GM12878 (cell line): Measurements from ENCODE around the gene UFD1. TPM values are rescaled to one million over a fixed set of nuclear protein-coding genes. Genes with fewer than 3 reads are reported as not detected.

Experiments used
- ATAC-seq: fragments of 200-7000 bp; cut with Tn5 transposase; 3 replicates; pipeline ENCODE4 v1.9.1; 2020; ENCODE audit warnings: mild to moderate bottlenecking, moderate library complexity
- Bru-seq: library from RNA; stranded (reverse); fragments of 400-500 nt; gene quantifications from one replicate; lab custom pipeline; 2021; lab: Mats Ljungman, UMichigan
- BruChase-seq, 2 experiments: library from RNA; stranded (reverse); fragments of 400-500 nt; gene quantifications; one replicate each; lab custom pipeline; 2021; lab: Mats Ljungman, UMichigan
- BruUV-seq: library from RNA; stranded (reverse); fragments of 400-500 nt; replicated peaks from 2 replicates; lab custom pipeline; 2021; lab: Mats Ljungman, UMichigan
- CTCF ChIA-PET: fragments of 300-600 bp; sonication (Branson Sonifier 250); formaldehyde crosslinking; extraction: SDS; loops from one replicate; lab custom pipeline; 2021; ENCODE audit warnings: inconsistent platforms; lab: Yijun Ruan, JAX
- POLR2A ChIA-PET: fragments of 350-600 bp; formaldehyde crosslinking; extraction: SDS; loops from one replicate; lab custom pipeline; 2021; ENCODE audit warnings: inconsistent platforms; lab: Charles Lee
- RAD21 ChIA-PET: fragments of 300-600 bp; sonication (Branson Sonifier 250); formaldehyde crosslinking; loops from one replicate; lab custom pipeline; 2023; ENCODE audit warnings: antibody characterized with exemption; ENCODE audit not compliant: unreplicated experiment; lab: Charles Lee
- SMC1A ChIA-PET: fragments of 300-600 bp; sonication (Branson Sonifier 250); formaldehyde crosslinking; loops from one replicate; lab custom pipeline; 2023; ENCODE audit not compliant: unreplicated experiment, uncharacterized antibody; lab: Charles Lee
- DNase-seq: peaks from one replicate; pipeline ENCODE4 v3.0.0-alpha.2; 2011; ENCODE audit warnings: low read depth, low spot score
- FAIRE-seq: peaks from 3 replicates; lab custom pipeline; 2011; peaks lifted over from hg19 to GRCh38; lab: Jason Lieb, UNC
- H2AFZ ChIP-seq: 2 replicates; pipeline ENCODE4 v1.6.0; 2011; ENCODE audit warnings: low read depth, low read length, control low read depth; ENCODE audit not compliant: control insufficient read depth
- H3K27ac ChIP-seq: 2 replicates; pipeline ENCODE4 v1.5.1; 2011; ENCODE audit warnings: control low read depth; ENCODE audit not compliant: control insufficient read depth, insufficient read depth
- H3K27me3 ChIP-seq, 2 experiments: replicated peaks in 1 of 2; 2 replicates each; pipeline versions ENCODE4 v1.6.0 to v1.6.1; 2011; ENCODE audit warnings: low read length in 1 of 2; ENCODE audit not compliant: control insufficient read depth in 2 of 2, insufficient read depth in 2 of 2
- H3K36me3 ChIP-seq, 2 experiments: 2 replicates each; pipeline ENCODE4 v1.5.1; 2011; ENCODE audit warnings: low read length in 1 of 2; ENCODE audit not compliant: control insufficient read depth in 2 of 2, insufficient read depth in 2 of 2
- H3K4me1 ChIP-seq: 2 replicates; pipeline ENCODE4 v1.6.1; 2011; ENCODE audit warnings: mild to moderate bottlenecking, low read length, moderate library complexity, mixed read lengths; ENCODE audit not compliant: control insufficient read depth, insufficient read depth
- H3K4me2 ChIP-seq: 2 replicates; pipeline ENCODE4 v1.6.0; 2011; ENCODE audit warnings: control low read depth; ENCODE audit not compliant: control insufficient read depth, insufficient read depth
- H3K4me3 ChIP-seq: fragments of 200-600 bp; sonication (generic); 2 replicates; pipeline ENCODE4 v1.5.1; 2016
- H3K79me2 ChIP-seq: 2 replicates; pipeline ENCODE4 v1.6.0; 2011; ENCODE audit warnings: low read length; ENCODE audit not compliant: control insufficient read depth, insufficient read depth
- H3K9ac ChIP-seq: 2 replicates; pipeline ENCODE4 v1.8.0; 2011; ENCODE audit warnings: low read length, control low read depth, mixed read lengths; ENCODE audit not compliant: control insufficient read depth, insufficient read depth
- H3K9me3 ChIP-seq: replicated peaks from 3 replicates; pipeline ENCODE4 v1.5.1; 2011; ENCODE audit warnings: mild to moderate bottlenecking, low read length; ENCODE audit not compliant: control insufficient read depth, insufficient read depth
- H4K20me1 ChIP-seq: 2 replicates; pipeline ENCODE4 v1.6.0; 2011; ENCODE audit not compliant: control insufficient read depth, insufficient read depth
- CREB1 ChIP-seq: IDR thresholded peaks from 2 replicates; pipeline ENCODE4 v1.6.1; 2012; ENCODE audit warnings: low read depth, mild to moderate bottlenecking, inconsistent platforms
- DPF2 ChIP-seq: fragments of 450-650 bp; IDR thresholded peaks from 2 replicates; pipeline ENCODE4 v1.6.1; 2017; ENCODE audit warnings: mild to moderate bottlenecking
- GATAD2B ChIP-seq: fragments of 450-650 bp; conservative IDR thresholded peaks from 2 replicates; pipeline ENCODE4 v1.6.1; 2017; ENCODE audit warnings: low read depth, mild to moderate bottlenecking, moderate library complexity
- JUNB ChIP-seq: IDR thresholded peaks from 2 replicates; pipeline ENCODE4 v1.6.1; 2016; ENCODE audit warnings: antibody characterized with exemption, mild to moderate bottlenecking
- NBN ChIP-seq: fragments of 450-650 bp; IDR thresholded peaks from 2 replicates; pipeline ENCODE4 v1.6.1; 2016
- POLR2AphosphoS5 ChIP-seq: IDR thresholded peaks from 2 replicates; pipeline ENCODE4 v1.6.1; 2011; ENCODE audit warnings: mild to moderate bottlenecking, low read length, inconsistent platforms
- RB1 ChIP-seq: fragments of 450-650 bp; formaldehyde crosslinking; IDR thresholded peaks from 2 replicates; pipeline ENCODE4 v1.6.1; 2017; ENCODE audit warnings: mild to moderate bottlenecking, borderline replicate concordance
- SMAD1 ChIP-seq: fragments of 450-650 bp; IDR thresholded peaks from 2 replicates; pipeline ENCODE4 v1.6.1; 2018; ENCODE audit warnings: mild to moderate bottlenecking, low read depth; ENCODE audit not compliant: partially characterized antibody
- TARDBP ChIP-seq: IDR thresholded peaks from 2 replicates; pipeline ENCODE4 v1.6.1; 2016; ENCODE audit warnings: borderline replicate concordance
- TBL1XR1 ChIP-seq: IDR thresholded peaks from 2 replicates; pipeline ENCODE4 v1.6.1; 2012; ENCODE audit warnings: low read depth, low read length, improper control_type of control experiment
- ZNF24 ChIP-seq: fragments of 450-650 bp; IDR thresholded peaks from 2 replicates; pipeline ENCODE4 v1.6.1; 2017; ENCODE audit warnings: antibody characterized with exemption, mild to moderate bottlenecking
- ZNF384 ChIP-seq: IDR thresholded peaks from 2 replicates; pipeline ENCODE4 v1.6.1; 2012; ENCODE audit warnings: low read depth, mild to moderate bottlenecking, low read length, improper control_type of control experiment, borderline replicate concordance
- WGBS: methylation state at CpG from one replicate; pipeline ENCODE4 v1.1.6; 2016; ENCODE audit warnings: low lambda C conversion rate; ENCODE audit not compliant: insufficient replicate concordance, insufficient coverage; ENCODE audit errors: missing lambda C conversion rate; 5-methylcytosine and 5-hydroxymethylcytosine counted together
- in situ Hi-C: fragments of 300-500 bp; cut with MboI; formaldehyde crosslinking; loops from 9 replicates; pipeline ENCODE4 v1.14.3; 2018; ENCODE audit warnings: mixed read lengths
- intact Hi-C: fragments of 100-400 bp; cut with micrococcal nuclease; formaldehyde crosslinking; loops from one replicate; pipeline ENCODE4 v1.14.2; 2022; ENCODE audit not compliant: unreplicated experiment
- long read RNA-seq, 2 experiments: library from polyadenylated mRNA; unstranded; transcript quantifications; one replicate each; pipeline ENCODE4 v2.0.0, GENCODE V29; 2019 to 2020
- polyA minus RNA-seq, 3 experiments: library from RNA; depleted of rRNA, polyadenylated mRNA; stranded (reverse); fragments of >200 nt; gene quantifications; 2 replicates each; pipeline ENCODE4 v1.2.3, GENCODE V29; 2011
- polyA plus RNA-seq, 11 experiments: library from polyadenylated mRNA; depleted of rRNA in 4 of 11; unstranded in 6 of 11; stranded (reverse) in 5 of 11; fragments of >200 nt; fragmentation: Nextera tagmentation in 4 of 11; fragmentation: Illumina TruSeq in 1 of 11; extraction: Ambion mirVana in 4 of 11; extraction: Trizol in 1 of 11; gene quantifications; 1 replicate in 1 of 11; 2 replicates in 10 of 11; pipeline versions ENCODE4 v1.2.1 to v1.2.3, GENCODE V29; 2011 to 2016; ENCODE audit warnings: inconsistent platforms in 2 of 11, missing spikeins in 2 of 11, low read depth in 1 of 11
- total RNA-seq, 4 experiments: library from RNA; depleted of rRNA in 3 of 4; stranded (reverse); fragments of >200 nt in 3 of 4; fragmentation: Illumina TruSeq in 1 of 4; extraction: Trizol in 1 of 4; gene quantifications; 2 replicates each; pipeline versions ENCODE4 v1.2.1 to v1.2.3, GENCODE V29; 2013 to 2021
- TF ChIP-seq, protein P1 (sequence below): fragments of 450-650 bp; IDR thresholded peaks from 2 replicates; pipeline ENCODE4 v1.6.1; 2017; ENCODE audit warnings: low read depth, mild to moderate bottlenecking, moderate library complexity
- TF ChIP-seq, protein P2 (sequence below): IDR thresholded peaks from 2 replicates; pipeline ENCODE4 v1.6.1; 2012; ENCODE audit warnings: low read depth, low read length, improper control_type of control experiment

UFD1 gene, protein sequence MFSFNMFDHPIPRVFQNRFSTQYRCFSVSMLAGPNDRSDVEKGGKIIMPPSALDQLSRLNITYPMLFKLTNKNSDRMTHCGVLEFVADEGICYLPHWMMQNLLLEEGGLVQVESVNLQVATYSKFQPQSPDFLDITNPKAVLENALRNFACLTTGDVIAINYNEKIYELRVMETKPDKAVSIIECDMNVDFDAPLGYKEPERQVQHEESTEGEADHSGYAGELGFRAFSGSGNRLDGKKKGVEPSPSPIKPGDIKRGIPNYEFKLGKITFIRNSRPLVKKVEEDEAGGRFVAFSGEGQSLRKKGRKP
- 37.0 and 38.0 TPM in 2 replicates for total RNA-seq (2013; cell fraction: nucleolus; rRNA removed)
- total RNA-seq (2014; rRNA removed), result 73.3 and 74.6 TPM in 2 replicates
- 73.7 and 79.0 TPM in 2 replicates for total RNA-seq (2014; rRNA removed; fragmentation: Illumina TruSeq; extraction: Trizol)
- total RNA-seq (2021), result 67.2 and 67.5 TPM in 2 replicates
- polyA plus RNA-seq (2011; ENCODE audit: low read depth), result 43.2 TPM
- 75.4 and 98.7 TPM in 2 replicates for polyA plus RNA-seq (2011; rRNA removed)
- polyA plus RNA-seq (2011; cell fraction: cytosol; rRNA removed), result 140 and 141 TPM in 2 replicates
- polyA plus RNA-seq (2011; cell fraction: nucleus; rRNA removed), result 90.6 and 105 TPM in 2 replicates
- 63.7 and 80.1 TPM in 2 replicates for polyA plus RNA-seq (2012)
- 140 and 145 TPM in 2 replicates for polyA plus RNA-seq (2014; fragmentation: Illumina TruSeq; extraction: Trizol)
- polyA plus RNA-seq (2014; fragmentation: Nextera tagmentation; extraction: Ambion mirVana), result 100 to 1,000 TPM; 128 to 143 TPM
- 97.3 and 106 TPM in 2 replicates for polyA plus RNA-seq (2014; rRNA removed)
- polyA plus RNA-seq (2016; fragmentation: Nextera tagmentation; extraction: Ambion mirVana), result 100 to 1,000 TPM; 140 to 143 TPM
- 101 and 104 TPM in 2 replicates for polyA minus RNA-seq (2011; rRNA and poly(A)+ RNA removed)
- 28.6 and 31.5 TPM in 2 replicates for polyA minus RNA-seq (2011; cell fraction: cytosol; rRNA and poly(A)+ RNA removed)
- 22.7 and 42.6 TPM in 2 replicates for polyA minus RNA-seq (2011; cell fraction: nucleus; rRNA and poly(A)+ RNA removed)
- Bru-seq, nascent RNA, result percentile 75 among the genes with signal in this experiment
- BruChase-seq, experiment 1, labeled RNA remaining after a 6-hour chase, result percentile 82 among the genes with signal in this experiment
- BruChase-seq, experiment 2, labeled RNA remaining after a 2-hour chase, result percentile 80 among the genes with signal in this experiment
- long read RNA-seq, experiment 1, transcript UFD1-201 (12 exons, 1,814 nt), result major isoform, 78 of 104 reads
- long read RNA-seq, experiment 1, partial matches to known transcripts, result 2 of 104 reads
- long read RNA-seq, experiment 1, other reads (novel, unspliced or antisense), result 23 of 104 reads
- long read RNA-seq, experiment 2, transcript UFD1-201 (12 exons, 1,814 nt), result major isoform, 323 of 392 reads
- long read RNA-seq, experiment 2, partial matches to known transcripts, result 12 of 392 reads
- long read RNA-seq, experiment 2, other reads (novel, unspliced or antisense), result 55 of 392 reads

DNA sequence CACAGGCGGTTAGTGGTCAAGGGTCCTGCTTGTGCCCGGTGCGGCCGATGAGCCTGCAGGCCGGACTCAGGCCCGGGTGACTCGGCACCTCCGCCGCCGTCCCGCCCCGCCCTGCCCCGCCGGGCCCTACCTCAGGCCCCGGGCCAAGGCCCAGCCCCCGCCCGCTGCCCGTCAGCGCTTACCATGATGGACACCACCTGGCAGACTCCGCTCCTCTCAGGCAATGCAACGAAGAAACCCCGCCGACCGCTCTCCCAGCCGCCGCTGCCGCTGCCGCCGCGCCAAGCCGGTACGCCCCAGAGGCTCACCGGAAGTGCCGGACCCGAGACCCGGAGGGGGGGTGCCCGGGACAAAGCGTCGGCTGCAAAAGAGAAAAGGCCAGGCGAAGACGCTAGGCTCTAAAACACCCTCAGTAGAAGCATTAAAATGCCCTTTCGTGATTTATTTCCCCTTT lies at the start of gene UFD1:
Gene UFD1, minus strand, starts transcription at position 293 of the 454 bp plus-strand sequence. Its CDS starts 108 bp downstream, at position 185.
- intact Hi-C loops, result loop anchor here (1.0 to 10.0 kb wide), 4 partner anchors 30 to 184 kb away; partner anchors contain the start of genes CLTCL1 and MRPL40
- POLR2A ChIA-PET, result interaction anchor here (0.7 to 1.5 kb wide), 7 partner anchors 28 to 304 kb away, joined by 3 to 4 read pairs (median 3); partner anchors contain the start of genes C22orf39 and MRPL40
- peak within 1 kb of the TSS; percentile 97 for H3K27ac ChIP-seq
- in situ Hi-C loops, result no loop called here
- SMC1A ChIA-PET, result interaction anchor here (1.0 to 3.8 kb wide), 6 partner anchors 23 to 300 kb away, joined by 3 to 19 read pairs (median 4); partner anchors contain the start of gene SLC25A1
- H3K4me2 ChIP-seq, result peak within 1 kb of the TSS; percentile 85
- no peaks in the 10 kb centered on the region for H3K27me3 ChIP-seq
- no peaks in the 10 kb centered on the region; the same call in 1 of the 2 replicates for H4K20me1 ChIP-seq
- H2AFZ ChIP-seq, result peak within 1 kb of the TSS; percentile 97
- DNase-seq (no peak), ATAC-seq (peak; percentile 82), FAIRE-seq (no peak)
- BruUV-seq, result no TSS peak
- 2% methylated on average over 27 of the region's 42 CpGs for WGBS
- no peaks in the 10 kb centered on the region for H3K4me1 ChIP-seq
- peak within 1 kb of the TSS; percentile 80 for H3K9ac ChIP-seq
- H3K79me2 ChIP-seq, result peaks cover 39% of the 10 kb centered on the region
- peaks cover 5 to 10% of the 10 kb centered on the region in 2 experiments; a peak in 3 of 4 replicates for H3K36me3 ChIP-seq
- H3K4me3 ChIP-seq, result peak within 1 kb of the TSS; percentile 97
- RAD21 ChIA-PET, result interaction anchor here (1.0 to 3.6 kb wide), 9 partner anchors 48 to 361 kb away, joined by 3 to 25 read pairs (median 4); partner anchors contain the start of genes ESS2, HIRA, MRPL40 and SLC25A1
- H3K9me3 ChIP-seq, result no peaks in the 10 kb centered on the region
- CTCF ChIA-PET, result interaction anchor here (1.0 to 3.2 kb wide), 9 partner anchors 45 to 335 kb away, joined by 3 to 36 read pairs (median 5); partner anchors contain the start of genes ESS2 and SLC25A1
- TF ChIP-seq JUNB, result no peak
- TF ChIP-seq SMAD1, result no peak
- TF ChIP-seq NBN, result no peak
- TF ChIP-seq TARDBP, result no peak
- TF ChIP-seq, protein P1, sequence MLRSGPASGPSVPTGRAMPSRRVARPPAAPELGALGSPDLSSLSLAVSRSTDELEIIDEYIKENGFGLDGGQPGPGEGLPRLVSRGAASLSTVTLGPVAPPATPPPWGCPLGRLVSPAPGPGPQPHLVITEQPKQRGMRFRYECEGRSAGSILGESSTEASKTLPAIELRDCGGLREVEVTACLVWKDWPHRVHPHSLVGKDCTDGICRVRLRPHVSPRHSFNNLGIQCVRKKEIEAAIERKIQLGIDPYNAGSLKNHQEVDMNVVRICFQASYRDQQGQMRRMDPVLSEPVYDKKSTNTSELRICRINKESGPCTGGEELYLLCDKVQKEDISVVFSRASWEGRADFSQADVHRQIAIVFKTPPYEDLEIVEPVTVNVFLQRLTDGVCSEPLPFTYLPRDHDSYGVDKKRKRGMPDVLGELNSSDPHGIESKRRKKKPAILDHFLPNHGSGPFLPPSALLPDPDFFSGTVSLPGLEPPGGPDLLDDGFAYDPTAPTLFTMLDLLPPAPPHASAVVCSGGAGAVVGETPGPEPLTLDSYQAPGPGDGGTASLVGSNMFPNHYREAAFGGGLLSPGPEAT, result peak; percentile 95
- TF ChIP-seq ZNF384, result no peak
- TF ChIP-seq ZNF24, result no peak
- peak; percentile 51; the same call in 1 of the 2 replicates for TF ChIP-seq POLR2AphosphoS5
- TF ChIP-seq RB1, result peak; percentile 77; the same call in 1 of the 2 replicates
- TF ChIP-seq TBL1XR1, result no peak
- TF ChIP-seq, protein P2, sequence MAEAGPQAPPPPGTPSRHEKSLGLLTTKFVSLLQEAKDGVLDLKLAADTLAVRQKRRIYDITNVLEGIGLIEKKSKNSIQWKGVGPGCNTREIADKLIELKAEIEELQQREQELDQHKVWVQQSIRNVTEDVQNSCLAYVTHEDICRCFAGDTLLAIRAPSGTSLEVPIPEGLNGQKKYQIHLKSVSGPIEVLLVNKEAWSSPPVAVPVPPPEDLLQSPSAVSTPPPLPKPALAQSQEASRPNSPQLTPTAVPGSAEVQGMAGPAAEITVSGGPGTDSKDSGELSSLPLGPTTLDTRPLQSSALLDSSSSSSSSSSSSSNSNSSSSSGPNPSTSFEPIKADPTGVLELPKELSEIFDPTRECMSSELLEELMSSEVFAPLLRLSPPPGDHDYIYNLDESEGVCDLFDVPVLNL, result 0 out of 2 replicates have a peak, but pooled peaks have one; percentile 67
- TF ChIP-seq DPF2, result 0 out of 2 replicates have a peak, but pooled peaks have one; percentile 45
- no peak for TF ChIP-seq CREB1
- TF ChIP-seq GATAD2B, result 0 out of 2 replicates have a peak, but pooled peaks have one; percentile 30
